Gastroesophageal sphincter (tissue), 4 donors: Measurements from ENCODE around the gene CACNA1E. TPM values are rescaled to one million over a fixed set of nuclear protein-coding genes. Genes with fewer than 3 reads are reported as not detected.

Experiments used
- ATAC-seq: fragments of 150-250 bp; one replicate; pipeline ENCODE4 v1.9.1; 2016; ENCODE audit warnings: mild to moderate bottlenecking, moderate library complexity
- H3K27ac ChIP-seq, 4 donors: fragments of 200-600 bp; sonication (generic) in 3 of 4; 1 replicate in 3 of 4; 2 replicates in 1 of 4; pipeline ENCODE4 v1.5.1; 2016 to 2019
- H3K27me3 ChIP-seq: fragments of 200-600 bp; sonication (generic); one replicate; pipeline ENCODE4 v1.5.1; 2019
- H3K36me3 ChIP-seq, 2 donors: fragments of 200-600 bp; sonication (generic); one replicate each; pipeline ENCODE4 v1.5.1; 2019; ENCODE audit warnings: control low read depth in 1 of 2
- H3K4me1 ChIP-seq, 3 donors: fragments of 200-600 bp; sonication (generic); 1 replicate in 2 of 3; 2 replicates in 1 of 3; pipeline ENCODE4 v1.5.1; 2016 to 2019; ENCODE audit warnings: control low read depth in 2 of 3
- H3K4me3 ChIP-seq, 2 donors: fragments of 200-600 bp; sonication (generic); one replicate each; pipeline ENCODE4 v1.5.1; 2019; ENCODE audit warnings: mild to moderate bottlenecking in 1 of 2, moderate library complexity in 1 of 2
- H3K9me3 ChIP-seq, 3 donors: fragments of 200-600 bp; sonication (generic); one replicate each; pipeline ENCODE4 v1.5.1; 2017 to 2019; ENCODE audit warnings: control low read depth in 2 of 3
- EP300 ChIP-seq: sonication (generic); formaldehyde crosslinking; IDR thresholded peaks from one replicate; pipeline ENCODE4 v1.6.1; 2017; ENCODE audit warnings: antibody characterized with exemption, mild to moderate bottlenecking
- POLR2A ChIP-seq, 2 donors: fragments of 450-650 bp; IDR thresholded peaks; one replicate each; pipeline ENCODE4 v1.6.1; 2017; ENCODE audit warnings: antibody characterized with exemption in 2 of 2, mild to moderate bottlenecking in 2 of 2, moderate library complexity in 1 of 2
- POLR2AphosphoS5 ChIP-seq: sonication (generic); formaldehyde crosslinking; IDR thresholded peaks from one replicate; pipeline ENCODE4 v1.6.1; 2017; ENCODE audit warnings: antibody characterized with exemption
- WGBS, 2 donors: methylation state at CpG; one replicate each; pipeline ENCODE4 v1.1.5; 2018; ENCODE audit warnings: low coverage in 1 of 2; 5-methylcytosine and 5-hydroxymethylcytosine counted together
- total RNA-seq, 4 donors: library from RNA; depleted of rRNA; stranded (reverse); fragments of >200 nt; gene quantifications; one replicate each; pipeline ENCODE4 v1.1.0, GENCODE V29; 2016
- TF ChIP-seq, protein P1 (sequence below), 4 experiments: fragments of 200-600 bp in 2 of 4; fragments of 450-650 bp in 2 of 4; sonication (generic) in 1 of 4; IDR thresholded peaks; one replicate each; pipeline ENCODE4 v1.5.1; 2017 to 2019; ENCODE audit warnings: antibody characterized with exemption in 4 of 4, mild to moderate bottlenecking in 2 of 4, moderate library complexity in 2 of 4

The CACNA1E gene
- total RNA-seq, 4 donors from 2014 or later, result 0.13 to 0.23 (median 0.16) TPM

- no peak for ATAC-seq
- Histone ChIP-seq H3K9me3 (no peaks in the 10 kb centered on the region), H3K27me3 (no peaks in the 10 kb centered on the region), H3K27ac (no peak overlapping the region), H3K4me3 (no peak overlapping the region), H3K4me1 (no peaks in the 10 kb centered on the region), H3K36me3 (no peaks in the 10 kb centered on the region)
- TF ChIP-seq EP300, result no peak
- TF ChIP-seq POLR2AphosphoS5, result no peak
- TF ChIP-seq, protein P1, sequence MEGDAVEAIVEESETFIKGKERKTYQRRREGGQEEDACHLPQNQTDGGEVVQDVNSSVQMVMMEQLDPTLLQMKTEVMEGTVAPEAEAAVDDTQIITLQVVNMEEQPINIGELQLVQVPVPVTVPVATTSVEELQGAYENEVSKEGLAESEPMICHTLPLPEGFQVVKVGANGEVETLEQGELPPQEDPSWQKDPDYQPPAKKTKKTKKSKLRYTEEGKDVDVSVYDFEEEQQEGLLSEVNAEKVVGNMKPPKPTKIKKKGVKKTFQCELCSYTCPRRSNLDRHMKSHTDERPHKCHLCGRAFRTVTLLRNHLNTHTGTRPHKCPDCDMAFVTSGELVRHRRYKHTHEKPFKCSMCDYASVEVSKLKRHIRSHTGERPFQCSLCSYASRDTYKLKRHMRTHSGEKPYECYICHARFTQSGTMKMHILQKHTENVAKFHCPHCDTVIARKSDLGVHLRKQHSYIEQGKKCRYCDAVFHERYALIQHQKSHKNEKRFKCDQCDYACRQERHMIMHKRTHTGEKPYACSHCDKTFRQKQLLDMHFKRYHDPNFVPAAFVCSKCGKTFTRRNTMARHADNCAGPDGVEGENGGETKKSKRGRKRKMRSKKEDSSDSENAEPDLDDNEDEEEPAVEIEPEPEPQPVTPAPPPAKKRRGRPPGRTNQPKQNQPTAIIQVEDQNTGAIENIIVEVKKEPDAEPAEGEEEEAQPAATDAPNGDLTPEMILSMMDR (IDR thresholded peaks at IDR 0.05), result no peak
- TF ChIP-seq POLR2A (IDR thresholded peaks at IDR 0.05), result no peak
- 76 to 100% methylated on average over 1 to 2 of the region's 3 CpGs for WGBS, 2 donors
These were observed 124.2 kb downstream of the CACNA1E start for GRCh38 chr1:181607524-181607923.

DNA sequence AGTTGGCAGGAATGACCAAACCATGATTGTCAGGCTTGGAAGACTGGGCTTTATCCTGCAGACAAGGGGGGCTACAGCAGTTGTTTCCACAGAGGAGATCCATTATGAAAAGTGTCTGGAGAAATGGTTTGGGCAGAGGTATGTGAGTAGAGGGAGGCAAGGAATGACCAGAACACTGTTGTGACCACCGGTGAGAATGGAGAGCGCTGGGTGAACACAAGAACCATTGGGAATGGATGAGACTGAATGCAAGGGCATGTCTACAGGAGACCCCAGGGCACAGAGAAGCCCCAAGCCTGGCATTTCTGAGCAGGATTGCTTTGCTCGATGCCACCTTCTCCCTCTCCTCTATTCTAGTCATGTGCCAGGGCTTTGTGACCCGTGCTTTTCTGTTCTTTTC is 125.1 kb downstream of the CACNA1E start:
- Histone ChIP-seq H3K27ac (no peak overlapping the region), H3K27me3 (no peaks in the 10 kb centered on the region), H3K4me1 (no peaks in the 10 kb centered on the region), H3K9me3 (peaks cover 0 to 5% (median 0%) of the 10 kb centered on the region in 3 donors), H3K36me3 (no peaks in the 10 kb centered on the region), H3K4me3 (no peak overlapping the region)
- WGBS, 2 donors, result 80 to 92% methylated on average over 4 of the region's 4 CpGs
- no peak for TF ChIP-seq EP300
- TF ChIP-seq POLR2AphosphoS5, result no peak
- no peak for TF ChIP-seq POLR2A (IDR thresholded peaks at IDR 0.05)
- TF ChIP-seq, protein P1 (IDR thresholded peaks at IDR 0.05), result no peak
- ATAC-seq, result no peak

DNA sequence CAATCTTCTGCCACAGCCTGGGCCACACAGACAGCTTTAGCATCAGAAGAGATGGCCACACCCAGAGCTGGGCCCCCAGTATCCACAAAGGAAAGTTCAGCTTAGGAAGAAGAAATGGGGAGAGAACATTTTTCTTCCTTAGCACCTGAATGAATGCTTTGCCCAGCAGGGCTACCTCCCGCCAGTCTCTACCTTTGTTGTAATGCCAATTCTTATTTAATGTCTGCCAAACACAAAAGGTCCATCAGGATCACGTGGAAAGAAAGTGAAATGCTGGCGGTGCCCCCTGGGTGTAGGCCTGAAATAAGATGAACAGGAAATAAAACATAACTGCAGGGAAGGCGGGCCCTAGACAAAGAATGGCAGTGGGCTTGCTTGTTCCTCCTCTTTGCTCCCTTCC is 125.6 kb downstream of the CACNA1E start:
- Histone ChIP-seq H3K27ac (no peak overlapping the region), H3K36me3 (no peaks in the 10 kb centered on the region), H3K9me3 (peaks cover 0 to 11% (median 0%) of the 10 kb centered on the region in 3 donors), H3K4me1 (no peaks in the 10 kb centered on the region), H3K27me3 (no peaks in the 10 kb centered on the region), H3K4me3 (no peak overlapping the region)
- no peak for ATAC-seq
- TF ChIP-seq, protein P1 (IDR thresholded peaks at IDR 0.05), result no peak
- TF ChIP-seq EP300 (no peak), POLR2A (IDR thresholded peaks at IDR 0.05) (no peak), POLR2AphosphoS5 (no peak)
- 47 to 53% methylated on average over 3 to 4 of the region's 4 CpGs for WGBS, 2 donors

GRCh38 chr1:181612100-181612499 is 128.8 kb downstream of the CACNA1E start:
- Histone ChIP-seq H3K9me3 (peaks cover 0 to 15% (median 0%) of the 10 kb centered on the region in 3 donors), H3K27me3 (no peaks in the 10 kb centered on the region), H3K27ac (no peak overlapping the region), H3K4me3 (no peak overlapping the region), H3K36me3 (no peaks in the 10 kb centered on the region), H3K4me1 (no peaks in the 10 kb centered on the region)
- no peak for TF ChIP-seq POLR2A (IDR thresholded peaks at IDR 0.05)
- TF ChIP-seq EP300, result no peak
- TF ChIP-seq, protein P1 (IDR thresholded peaks at IDR 0.05), result no peak
- TF ChIP-seq POLR2AphosphoS5, result no peak
- 47 to 80% methylated on average over 1 to 3 of the region's 3 CpGs for WGBS, 2 donors
- ATAC-seq, result no peak

DNA sequence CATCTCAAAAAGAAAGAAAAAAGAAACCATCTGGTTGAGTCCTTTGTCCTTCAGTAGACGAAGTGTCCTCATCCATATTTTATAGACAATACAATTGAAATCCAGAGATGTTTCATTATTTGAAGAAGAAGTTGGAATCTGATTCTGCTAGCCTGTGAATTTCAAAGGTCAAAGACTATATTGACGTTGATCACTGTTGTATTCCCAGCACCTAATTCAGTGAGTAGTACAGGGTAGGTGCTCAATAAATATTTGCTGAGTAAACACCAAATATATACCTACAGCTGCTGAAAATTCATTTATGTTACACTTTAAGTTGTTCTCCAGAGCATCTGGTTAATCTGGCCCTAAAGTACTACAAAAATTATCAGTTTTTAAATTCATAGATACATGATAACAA is 135.2 kb downstream of the CACNA1E start:
- WGBS, 2 donors, result 29 to 45% methylated on average over 2 of the region's 2 CpGs
- Histone ChIP-seq H3K4me1 (no peaks in the 10 kb centered on the region), H3K27me3 (no peaks in the 10 kb centered on the region), H3K27ac (no peak overlapping the region), H3K4me3 (no peak overlapping the region), H3K9me3 (peaks cover 0 to 8% (median 0%) of the 10 kb centered on the region in 3 donors), H3K36me3 (no peaks in the 10 kb centered on the region)
- no peak for ATAC-seq
- TF ChIP-seq POLR2AphosphoS5, result no peak
- TF ChIP-seq, protein P1 (IDR thresholded peaks at IDR 0.05), result no peak
